OCI-LY3 (cell line): Measurements from ENCODE around the gene OR4E1.

Experiments
- H2AFZ ChIP-seq: fragments of 200-600, 300-600 bp; shearing (Covaris generic); 2 replicates; pipeline ENCODE4 v1.6.0; 2014; ENCODE audit warnings: antibody characterized with exemption, low read depth, low read length
- H3K27ac ChIP-seq: fragments of 200-600, 300-600 bp; sonication (generic); 2 replicates; pipeline ENCODE4 v1.5.1; 2014; ENCODE audit warnings: mild to moderate bottlenecking, low read length, moderate library complexity, mixed read lengths
- H3K27me3 ChIP-seq: fragments of 200-600, 300-600 bp; sonication (generic); 2 replicates; pipeline ENCODE4 v1.6.1; 2014; ENCODE audit warnings: low read depth, low read length, mixed read lengths
- H3K36me3 ChIP-seq: fragments of 200-600, 300-600 bp; sonication (generic); replicated peaks from 2 replicates; pipeline ENCODE3; 2014; ENCODE audit warnings: low read depth, low read length, mixed read lengths
- H3K4me1 ChIP-seq: fragments of 300-600, 200-600 bp; sonication (generic); 2 replicates; pipeline ENCODE4 v1.6.1; 2014; ENCODE audit warnings: low read length, mixed read lengths
- H3K4me2 ChIP-seq: fragments of 200-600, 300-600 bp; sonication (generic); 2 replicates; pipeline ENCODE4 v1.6.1; 2014; ENCODE audit warnings: low read length, mixed read lengths
- H3K4me3 ChIP-seq: fragments of 300-600, 200-600 bp; sonication (generic); 2 replicates; pipeline ENCODE4 v1.5.1; 2014; ENCODE audit warnings: antibody characterized with exemption, mild to moderate bottlenecking, low read length, moderate library complexity
- H3K79me2 ChIP-seq: fragments of 300-600, 200-600 bp; shearing (Covaris generic); 2 replicates; pipeline ENCODE4 v1.6.1; 2014; ENCODE audit warnings: mild to moderate bottlenecking, low read length, mixed read lengths
- H3K9ac ChIP-seq: fragments of 300-600, 200-600 bp; shearing (Covaris generic); 2 replicates; pipeline ENCODE4 v1.6.0; 2014; ENCODE audit warnings: mild to moderate bottlenecking, low read length, moderate library complexity
- H3K9me3 ChIP-seq: fragments of 200-600, 300-600 bp; shearing (Covaris generic); 2 replicates; pipeline ENCODE4 v1.6.1; 2014; ENCODE audit warnings: low read length, mixed read lengths; ENCODE audit not compliant: insufficient read depth
- H4K20me1 ChIP-seq: fragments of 200-600, 300-600 bp; sonication (generic); 2 replicates; pipeline ENCODE4 v1.6.1; 2016; ENCODE audit warnings: low read length, mixed read lengths; ENCODE audit not compliant: insufficient read depth
- CTCF ChIP-seq: fragments of 200-600, 300-600 bp; sonication (generic); IDR thresholded peaks from 2 replicates; pipeline ENCODE4 v1.5.1; 2014; ENCODE audit warnings: antibody characterized with exemption, low read length, low read depth
- EZH2phosphoT487 ChIP-seq: fragments of 200-600 bp; shearing (Covaris generic); IDR thresholded peaks from 2 replicates; pipeline ENCODE4 v1.6.1; 2018; ENCODE audit warnings: antibody characterized with exemption, mixed run types, low read depth

OR4E1 gene

GRCh38 chr14:21686468-21686867 is 12.8 kb upstream of the OR4E1 start:
- Histone ChIP-seq H3K27ac (no peak overlapping the region), H3K9me3 (no peaks in the 10 kb centered on the region), H3K4me2 (no peak overlapping the region), H3K27me3 (peaks cover 20% of the 10 kb centered on the region; the same call in 1 of the 2 replicates), H3K36me3 (no peaks in the 10 kb centered on the region), H2AFZ (no peak overlapping the region), H3K4me3 (no peak overlapping the region), H3K4me1 (no peaks in the 10 kb centered on the region), H4K20me1 (no peaks in the 10 kb centered on the region), H3K79me2 (no peaks in the 10 kb centered on the region), H3K9ac (no peak overlapping the region)
- TF ChIP-seq CTCF: no peak
- TF ChIP-seq EZH2phosphoT487: no peak

- Histone ChIP-seq H3K9me3 (no peaks in the 10 kb centered on the region), H2AFZ (no peak overlapping the region), H4K20me1 (no peaks in the 10 kb centered on the region), H3K27me3 (peaks cover 25% of the 10 kb centered on the region), H3K4me1 (no peaks in the 10 kb centered on the region), H3K4me2 (no peak overlapping the region), H3K79me2 (no peaks in the 10 kb centered on the region), H3K36me3 (no peaks in the 10 kb centered on the region), H3K27ac (no peak overlapping the region), H3K9ac (no peak overlapping the region), H3K4me3 (no peak overlapping the region)
- TF ChIP-seq EZH2phosphoT487 (no peak), CTCF (no peak)
These were observed 6.5 kb upstream of the OR4E1 start for GRCh38 chr14:21680072-21680471.

GRCh38 chr14:21675566-21675965 is 1.9 kb upstream of the OR4E1 start:
- H2AFZ ChIP-seq: no peak overlapping the region
- no peak overlapping the region for H3K27ac ChIP-seq
- H3K9ac ChIP-seq: no peak overlapping the region
- no peaks in the 10 kb centered on the region for H3K79me2 ChIP-seq
- H4K20me1 ChIP-seq: no peaks in the 10 kb centered on the region
- H3K4me2 ChIP-seq: no peak overlapping the region
- TF ChIP-seq CTCF: no peak
- TF ChIP-seq EZH2phosphoT487: no peak
- H3K9me3 ChIP-seq: no peaks in the 10 kb centered on the region
- H3K4me3 ChIP-seq: no peak overlapping the region
- H3K27me3 ChIP-seq: peaks cover 30% of the 10 kb centered on the region
- H3K36me3 ChIP-seq: no peaks in the 10 kb centered on the region
- H3K4me1 ChIP-seq: no peaks in the 10 kb centered on the region

- H3K4me2 ChIP-seq: no peak overlapping the region
- no peaks in the 10 kb centered on the region for H4K20me1 ChIP-seq
- no peak overlapping the region for H2AFZ ChIP-seq
- H3K4me1 ChIP-seq: no peaks in the 10 kb centered on the region
- H3K36me3 ChIP-seq: no peaks in the 10 kb centered on the region
- no peaks in the 10 kb centered on the region for H3K9me3 ChIP-seq
- H3K27me3 ChIP-seq: peaks cover 55% of the 10 kb centered on the region
- H3K9ac ChIP-seq: no peak overlapping the region
- no peaks in the 10 kb centered on the region for H3K79me2 ChIP-seq
- no peak for TF ChIP-seq EZH2phosphoT487
- TF ChIP-seq CTCF: no peak
- no peak overlapping the region for H3K4me3 ChIP-seq
- no peak overlapping the region for H3K27ac ChIP-seq
These were observed 1.5 kb downstream of the OR4E1 start for GRCh38 chr14:21672116-21672515.
